ENCODE data around the gene PSIP1.
"Not testable (repeated sequence)": the region's sequence is repeated elsewhere in the genome, so short reads cannot be mapped to it uniquely, and the experiment has no call there.

Gene PSIP1

DNA sequence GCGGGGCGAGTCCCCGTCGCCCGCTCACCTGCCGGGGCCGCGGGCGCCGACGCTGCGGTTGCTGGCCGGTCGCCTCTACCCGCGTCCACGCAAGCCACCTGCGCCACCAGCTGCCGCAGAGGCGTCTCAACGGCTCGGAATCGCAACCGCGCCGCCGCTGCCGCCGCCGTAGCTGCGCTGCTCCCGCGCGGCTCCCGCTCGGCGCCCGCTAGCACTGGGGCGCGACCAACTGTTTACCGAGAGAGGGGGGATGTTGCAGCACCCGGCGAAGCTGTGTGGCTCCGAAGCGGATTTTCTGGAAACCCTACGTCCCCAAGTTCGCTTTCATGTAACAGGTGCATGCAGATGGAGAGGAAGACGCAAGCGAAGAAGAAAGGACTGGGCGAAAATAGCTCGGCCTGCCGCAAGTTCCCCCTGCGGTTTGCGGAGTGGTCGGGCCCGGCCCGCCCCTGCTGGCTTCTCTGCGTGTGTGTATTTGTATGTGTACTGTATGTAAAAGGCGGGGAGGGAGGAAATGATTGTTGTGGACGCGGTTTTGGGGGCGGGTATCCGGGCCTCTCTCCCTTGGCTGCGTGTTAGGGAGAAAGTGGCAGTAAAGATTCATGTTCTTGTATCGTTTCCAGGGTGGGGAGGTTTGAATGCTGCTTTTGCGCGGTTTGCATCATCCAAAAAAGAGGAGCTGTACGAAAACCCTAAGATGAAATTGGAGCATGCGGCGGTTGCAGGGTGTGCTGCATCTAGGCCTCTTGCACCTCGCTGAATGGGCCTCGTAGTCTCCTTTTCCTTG lies at the start of gene PSIP1:
PSIP1 (minus strand) TSS at position 182 of the 787 bp plus-strand sequence. CDS start 782 bp downstream, outside the sequence.
- peak; percentile 82 to 94 for DNase-seq

DNA sequence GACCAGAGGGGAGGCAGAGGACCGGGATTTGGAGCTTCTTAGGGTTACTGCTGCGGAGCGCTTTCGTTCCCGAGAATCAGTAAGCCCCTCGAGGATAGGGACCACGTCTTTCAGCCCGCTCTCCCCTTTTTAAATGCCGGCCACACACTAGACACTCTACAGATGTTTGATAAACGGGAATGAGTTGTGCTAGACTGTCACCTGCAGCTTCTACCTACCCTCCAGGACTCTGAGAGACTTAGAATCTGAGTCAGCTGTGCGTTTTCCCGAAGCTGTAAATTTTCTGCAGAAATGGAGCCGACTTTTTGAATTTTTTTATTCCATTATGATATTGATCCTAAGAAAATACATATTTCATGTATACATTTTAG lies 42.7 kb upstream of the PSIP1 start:
- no peak for DNase-seq

DNA sequence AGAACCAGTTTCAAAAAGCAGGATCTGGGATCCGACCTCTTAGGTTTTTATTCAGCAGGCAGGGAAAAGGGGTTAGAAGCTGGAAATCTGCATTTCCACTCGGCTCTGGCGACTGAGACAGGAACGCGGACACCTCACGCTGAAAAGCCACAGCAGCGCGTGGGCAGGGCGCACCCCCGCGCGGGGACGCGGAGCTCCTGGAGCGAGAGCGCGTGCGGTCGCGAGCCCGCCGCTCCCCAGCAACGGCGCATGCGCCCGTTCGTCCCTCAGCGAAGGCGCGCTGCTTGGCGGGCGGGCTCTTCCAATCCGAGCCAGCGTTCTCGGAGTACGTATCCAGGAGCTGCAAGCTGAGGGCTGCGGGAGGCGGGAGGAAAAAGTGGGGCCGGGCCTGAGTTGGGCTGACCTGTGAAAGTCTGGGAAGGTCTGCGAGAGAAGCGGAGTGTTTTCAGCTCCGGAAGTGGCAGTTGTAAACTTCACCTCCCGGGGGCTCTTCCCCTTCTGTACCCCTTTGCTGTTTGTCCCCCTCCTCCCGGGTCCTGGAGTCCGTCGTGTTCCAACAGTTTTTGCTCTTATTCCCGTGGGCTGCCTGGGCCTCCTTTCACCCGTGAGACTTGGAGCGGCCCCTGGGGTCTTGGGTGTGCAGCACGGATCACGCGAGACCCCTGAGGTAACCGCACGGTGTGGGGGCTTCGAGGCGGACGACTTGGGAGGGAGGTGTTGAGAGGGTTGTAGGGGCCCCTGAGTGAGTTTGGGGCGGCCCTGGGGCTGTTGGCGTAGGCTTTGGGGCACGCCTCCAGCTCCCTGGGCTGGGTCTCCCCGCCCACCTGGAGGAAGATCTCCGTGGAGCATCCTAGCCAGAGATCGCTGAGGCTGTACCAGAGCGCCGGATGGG lies 42.1 kb upstream of the PSIP1 start, which contains the start of gene CCDC171:
CCDC171 (plus strand) TSS at position 408 of the 892 bp plus-strand sequence. CDS start 11,046 bp downstream, outside the sequence.
- DNase-seq: peak; percentile 96 to 99

DNA sequence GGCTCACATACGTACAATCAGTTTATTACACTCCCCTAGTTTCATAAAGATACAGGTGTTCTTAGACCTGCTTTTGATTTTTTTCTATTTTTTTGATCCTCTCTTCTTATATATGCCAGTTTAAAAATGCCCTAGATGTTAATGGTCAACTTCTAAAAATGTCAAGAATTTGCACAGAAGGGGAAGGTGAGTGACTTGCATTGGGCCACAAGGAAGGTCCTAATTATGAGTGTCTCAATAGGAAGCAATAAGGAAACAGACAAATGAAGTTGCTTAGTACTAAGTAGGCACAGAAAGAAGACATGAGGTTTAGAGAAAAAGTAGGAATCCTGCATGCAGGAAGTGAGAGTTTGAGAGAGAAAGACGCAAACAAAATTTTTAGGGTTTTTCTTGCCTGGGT lies 38.8 kb upstream of the PSIP1 start:
- no peak for DNase-seq

DNA sequence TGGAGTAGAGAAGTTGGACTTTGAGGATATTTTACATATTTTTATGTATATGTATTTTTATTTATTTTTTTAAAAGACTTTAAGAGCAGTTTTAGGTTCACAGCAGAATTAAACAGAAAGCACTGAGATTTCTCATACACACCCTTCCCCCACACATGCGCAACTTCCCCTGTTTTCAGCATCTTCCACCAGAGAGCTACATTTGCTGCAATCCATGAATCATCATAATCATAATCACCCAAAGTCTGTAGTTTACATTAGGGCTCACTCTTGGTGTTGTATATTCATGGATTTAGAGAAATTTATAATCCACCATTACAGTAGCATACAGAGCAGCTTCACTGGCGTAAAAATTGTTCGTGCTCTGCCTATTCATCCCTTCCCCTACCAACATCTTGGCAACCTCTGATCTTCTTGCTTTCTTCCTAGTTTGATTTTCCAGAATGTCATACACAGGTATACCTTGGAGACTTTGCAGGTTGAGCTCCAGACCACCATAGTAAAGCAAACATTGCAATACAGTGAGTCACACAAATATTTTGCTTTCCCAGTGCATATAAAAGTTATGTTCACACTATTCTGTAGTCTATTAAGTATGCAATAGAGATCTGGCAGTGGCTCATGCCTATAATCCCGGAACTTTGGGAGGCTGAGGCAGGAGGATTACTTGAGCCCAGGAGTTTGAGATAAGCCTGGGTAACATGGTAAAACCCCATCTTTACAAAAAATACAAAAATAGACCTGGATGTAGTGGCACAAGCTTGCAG lies 32.5 kb upstream of the PSIP1 start:
- no peak for DNase-seq

DNA sequence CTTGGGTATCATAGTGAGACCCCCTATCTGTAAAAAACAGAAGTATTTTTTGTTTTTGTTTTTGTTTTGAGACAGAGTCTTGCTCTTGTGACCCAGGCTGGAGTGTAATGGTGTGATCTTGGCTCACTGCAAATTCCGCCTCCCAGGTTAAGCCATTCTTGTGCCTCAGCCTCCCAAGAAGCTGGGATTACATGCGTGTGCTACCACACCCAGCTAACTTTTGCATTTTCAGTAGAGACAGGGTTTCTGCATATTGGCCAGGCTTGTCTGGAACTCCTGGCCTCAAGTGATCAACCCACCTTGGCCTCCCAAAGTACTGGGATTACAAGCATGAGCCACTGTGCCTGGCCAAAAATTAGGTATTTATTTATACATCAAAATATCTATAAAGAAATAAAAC lies 31.9 kb upstream of the PSIP1 start:
- DNase-seq: no peak

DNA sequence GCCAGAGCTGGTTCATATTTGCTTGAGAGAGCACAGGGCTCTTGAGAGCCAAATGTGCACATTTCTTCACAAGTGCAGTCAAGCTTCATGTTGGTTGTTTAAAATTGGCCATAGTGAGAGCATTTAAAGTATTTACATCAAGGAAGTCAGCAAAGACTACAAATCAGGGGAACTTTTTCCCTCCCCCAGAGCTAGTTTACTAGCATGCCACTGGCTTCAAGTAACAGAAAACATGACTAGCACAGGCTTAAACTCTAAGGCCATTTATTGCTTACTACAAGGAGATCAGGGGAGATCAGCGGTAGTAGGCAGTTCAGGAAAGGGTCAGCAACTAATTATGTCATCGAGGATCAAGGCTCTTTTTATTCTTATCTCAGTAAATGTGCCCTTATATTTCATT lies 31.1 kb upstream of the PSIP1 start:
- DNase-seq: no peak

DNA sequence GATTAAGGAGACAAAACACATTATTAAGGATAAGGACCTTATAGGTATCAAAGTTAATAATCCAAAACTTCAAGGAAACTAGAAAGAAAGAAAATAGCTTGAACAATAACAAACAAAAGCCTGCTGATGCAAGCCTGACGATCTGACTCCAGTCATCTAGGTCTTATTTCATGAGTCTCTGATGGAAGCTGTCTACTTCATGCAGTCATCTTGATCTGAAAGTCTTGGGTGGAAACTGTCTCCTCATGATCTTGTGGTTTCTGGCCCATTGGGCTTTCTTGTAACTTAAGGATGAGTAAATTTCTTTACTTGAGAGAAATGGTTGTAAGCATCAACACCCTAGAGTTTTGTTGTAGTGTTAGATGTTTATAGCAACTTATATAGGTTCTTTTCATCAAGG lies 20.6 kb upstream of the PSIP1 start:
- DNase-seq: no peak

DNA sequence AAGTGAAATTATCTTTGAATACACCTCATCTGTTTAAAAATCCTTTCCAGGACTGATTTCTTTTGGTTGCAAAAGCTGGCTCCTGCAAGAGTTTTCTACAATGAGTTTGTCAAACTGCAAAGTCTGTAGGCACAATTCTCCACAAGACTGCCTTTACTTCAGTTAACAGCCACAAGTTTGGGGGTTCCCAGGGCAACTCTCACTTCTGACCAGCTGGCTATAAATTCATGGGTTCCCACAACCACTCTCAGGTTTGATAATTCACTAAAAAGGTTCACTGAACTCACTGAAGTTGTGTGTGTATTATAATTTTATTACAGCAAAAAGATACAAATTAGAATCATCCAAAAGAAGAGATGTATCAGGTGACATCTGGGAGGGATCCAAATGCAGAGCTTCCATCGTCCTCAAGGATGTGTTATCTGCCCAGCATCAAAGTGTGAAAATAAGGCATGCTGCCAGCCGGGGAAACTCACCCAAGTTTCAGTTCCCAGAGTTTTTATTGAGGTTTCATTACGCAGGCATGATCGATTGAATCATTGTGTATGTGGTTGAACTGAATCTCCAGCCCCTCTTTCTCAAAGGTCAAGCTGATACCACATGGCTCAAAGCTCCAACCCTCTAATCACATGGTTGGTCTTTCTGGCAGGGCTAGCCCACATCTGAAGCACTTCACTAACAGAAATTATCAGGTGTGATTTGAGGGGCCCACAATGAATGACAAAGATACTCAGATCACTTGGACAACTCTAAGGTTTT lies 19.0 kb upstream of the PSIP1 start:
- no peak for DNase-seq

DNA sequence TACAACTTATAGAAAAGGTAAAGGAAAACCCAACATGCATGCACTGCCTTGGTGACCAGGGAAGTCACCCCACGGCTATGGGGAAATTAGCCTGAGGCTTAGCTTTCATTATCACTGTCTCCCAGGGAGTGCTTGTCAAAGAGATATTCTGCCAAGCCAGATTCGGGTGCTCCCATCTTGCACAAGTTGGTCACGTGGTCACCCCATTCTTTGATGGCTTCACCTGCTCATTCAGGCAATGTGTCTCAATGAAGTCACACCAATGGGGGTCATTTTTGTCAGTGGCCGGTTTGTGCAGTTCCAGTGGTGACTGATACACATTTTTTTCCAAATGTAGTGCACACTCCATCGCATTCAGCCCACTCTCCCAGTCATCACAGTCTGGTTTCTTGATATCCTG lies 16.3 kb upstream of the PSIP1 start:
- DNase-seq: not testable (repeated sequence)

DNA sequence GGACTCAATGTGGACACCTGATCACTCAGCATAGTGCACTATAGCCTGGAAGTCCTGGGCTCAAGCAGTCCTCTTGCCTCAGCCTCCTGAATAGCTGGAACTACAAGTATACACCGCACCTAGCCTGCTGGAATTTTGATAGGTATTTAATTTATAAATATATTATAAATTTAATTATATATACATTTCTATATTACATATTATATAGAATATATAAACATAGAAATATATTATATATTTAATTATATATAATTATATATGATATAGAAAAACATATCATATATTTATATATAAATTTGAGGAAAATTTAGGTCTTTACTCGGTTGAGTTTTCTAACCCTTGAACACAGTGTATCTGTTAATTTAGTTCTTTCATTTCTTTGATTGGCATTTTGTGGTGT lies 15.2 kb upstream of the PSIP1 start:
- no peak for DNase-seq

DNA sequence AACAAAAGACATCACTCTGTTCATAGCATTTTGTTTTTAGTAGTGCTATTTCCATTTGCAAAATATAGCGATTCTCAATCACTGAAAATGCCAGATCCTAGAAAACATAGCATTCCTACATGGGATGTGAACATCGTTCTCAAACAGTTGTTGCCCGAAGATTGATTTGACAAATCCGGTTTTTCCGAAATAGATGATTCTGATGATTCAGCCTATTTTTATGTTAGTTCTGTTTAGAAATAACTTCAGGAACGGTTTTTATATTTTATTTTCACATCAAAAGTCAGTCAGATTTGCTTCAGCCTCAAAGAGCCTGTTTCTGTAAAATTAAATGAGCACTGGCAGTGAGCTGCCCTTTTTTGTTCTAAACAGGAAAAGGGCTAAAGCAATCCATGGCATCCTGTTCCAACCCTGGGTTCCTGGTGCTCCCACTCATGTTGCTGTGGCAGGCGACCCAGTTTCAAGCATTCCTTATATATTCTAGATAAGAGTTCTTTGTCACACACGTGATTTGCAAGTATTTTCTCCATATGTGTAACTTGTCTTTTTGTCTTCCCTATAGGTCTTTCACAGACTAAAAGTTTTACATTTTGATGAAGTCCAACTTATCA lies 14.2 kb upstream of the PSIP1 start:
- no peak for DNase-seq

DNA sequence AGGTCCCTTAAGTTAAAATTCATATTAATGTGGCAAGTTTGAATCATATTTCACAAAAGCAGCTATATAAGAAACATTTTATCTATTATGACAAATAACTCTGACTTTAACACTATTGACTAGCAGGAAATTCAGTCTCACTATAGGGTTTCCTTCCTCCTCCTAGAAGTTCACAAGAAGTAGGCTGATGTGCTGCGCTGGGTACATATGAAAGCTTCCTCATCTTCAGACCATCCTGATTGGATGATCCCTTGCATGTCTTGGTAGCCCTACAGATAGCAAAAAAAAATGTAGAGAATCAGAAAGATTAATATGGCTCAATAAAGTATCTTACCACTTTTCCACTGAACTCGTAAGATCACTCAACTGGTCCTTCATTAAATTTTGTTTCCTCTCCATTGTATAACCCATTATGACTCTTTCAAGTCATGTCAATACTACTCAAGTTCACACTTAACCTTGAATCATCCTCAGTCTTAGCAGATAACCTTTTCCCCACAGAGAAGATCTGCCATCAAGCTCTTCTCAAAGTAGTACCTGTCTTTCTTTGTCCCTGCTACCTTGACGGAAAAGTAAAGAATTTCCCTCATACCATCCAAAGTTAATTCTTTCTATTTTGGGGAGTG lies 11.5 kb upstream of the PSIP1 start:
- DNase-seq: no peak

DNA sequence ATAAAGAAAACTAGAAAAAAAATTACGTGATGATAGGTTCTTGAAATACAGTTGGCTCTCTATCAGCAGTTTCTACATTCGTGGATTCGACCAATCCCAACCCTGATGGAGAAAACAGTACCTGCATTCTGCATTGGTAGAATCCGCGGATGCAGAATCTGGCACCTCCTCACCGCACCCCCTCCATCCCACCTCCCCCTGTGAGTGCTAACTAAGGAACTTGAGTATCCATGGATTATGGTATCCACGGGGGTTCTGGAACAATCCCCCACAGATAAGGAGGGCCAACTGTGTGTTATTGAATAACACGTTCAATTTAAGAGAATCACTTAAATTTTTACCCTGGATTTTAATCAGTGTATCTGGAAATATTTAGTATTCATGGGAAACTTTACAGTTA lies 10.5 kb upstream of the PSIP1 start:
- DNase-seq: no peak

DNA sequence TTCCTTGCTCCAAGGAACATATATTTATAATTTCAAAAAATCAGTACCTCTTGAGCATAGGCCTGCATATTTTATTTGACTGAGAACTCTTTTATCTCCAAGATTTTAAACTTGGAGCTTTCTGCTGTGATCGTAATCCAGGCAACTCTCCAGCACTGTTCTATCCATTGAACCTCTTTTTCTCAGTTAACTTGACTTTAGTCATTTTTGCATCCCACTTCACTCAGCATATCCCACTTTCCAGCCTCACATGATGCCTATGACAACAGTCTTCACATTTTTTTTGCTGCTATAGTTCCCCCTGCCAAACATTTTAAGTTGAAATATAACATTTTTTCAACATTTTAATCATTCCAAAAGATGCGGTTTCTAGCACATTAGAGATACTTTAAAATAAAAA lies 9.1 kb upstream of the PSIP1 start:
- no peak for DNase-seq

DNA sequence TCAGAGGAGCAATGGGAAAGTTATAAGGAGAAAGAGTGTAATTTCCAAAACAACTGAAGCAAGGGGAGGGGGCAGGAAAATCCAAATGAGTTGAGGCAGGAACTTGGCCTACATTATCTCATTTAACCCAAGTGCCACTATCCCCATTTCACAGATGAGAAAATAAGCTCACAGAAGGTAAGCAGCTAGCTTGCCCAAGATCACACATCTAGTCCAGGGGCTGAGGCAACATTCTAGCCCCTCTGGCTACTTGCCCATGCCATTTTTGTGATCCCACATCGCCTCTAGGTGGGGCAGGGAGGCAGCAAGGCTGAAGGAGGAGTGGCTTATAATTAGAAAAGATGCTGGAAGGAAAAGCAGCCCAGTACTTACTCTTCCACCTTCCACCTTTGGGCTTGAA lies 2.6 kb upstream of the PSIP1 start:
- DNase-seq: no peak

DNA sequence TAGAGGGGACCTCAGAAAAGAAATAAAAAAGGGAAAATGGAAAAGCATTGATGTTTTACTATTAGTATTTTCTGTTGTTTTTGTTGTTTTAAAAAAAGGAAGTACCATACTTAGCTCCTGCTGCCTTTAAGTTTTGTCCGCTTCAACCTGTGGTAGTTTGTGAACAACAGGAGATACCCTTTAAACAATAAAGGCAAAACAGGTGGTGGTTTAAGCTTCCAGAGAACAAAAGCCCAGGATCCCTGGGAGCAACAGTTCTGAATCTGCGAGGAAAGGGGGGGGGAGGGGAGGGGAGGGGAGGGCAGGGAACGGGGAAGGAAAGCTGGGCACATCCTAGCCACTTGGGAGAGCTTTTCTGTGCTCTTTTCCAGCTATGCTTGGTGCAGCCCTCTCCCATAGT lies 2.1 kb upstream of the PSIP1 start:
- DNase-seq: no peak

DNA sequence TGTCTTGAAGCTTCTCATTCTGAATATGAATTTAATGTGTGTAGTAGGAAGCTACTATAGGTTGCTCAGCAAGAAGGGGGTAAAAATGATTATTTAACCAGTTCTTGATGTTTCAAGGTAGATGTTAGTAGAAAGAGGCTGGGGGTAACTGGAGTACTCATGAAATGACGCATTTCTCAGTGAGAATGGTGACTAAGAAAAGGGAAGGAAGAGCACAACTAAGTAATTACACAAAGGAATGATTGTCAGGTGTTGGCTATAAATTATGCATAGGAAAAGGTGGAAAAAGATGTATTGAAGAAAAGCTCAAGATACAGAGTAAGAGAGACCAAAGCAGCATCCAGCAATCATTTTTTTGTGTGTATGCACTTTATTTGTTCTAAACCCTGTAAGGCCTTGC lies 1.4 kb upstream of the PSIP1 start:
- no peak for DNase-seq

DNA sequence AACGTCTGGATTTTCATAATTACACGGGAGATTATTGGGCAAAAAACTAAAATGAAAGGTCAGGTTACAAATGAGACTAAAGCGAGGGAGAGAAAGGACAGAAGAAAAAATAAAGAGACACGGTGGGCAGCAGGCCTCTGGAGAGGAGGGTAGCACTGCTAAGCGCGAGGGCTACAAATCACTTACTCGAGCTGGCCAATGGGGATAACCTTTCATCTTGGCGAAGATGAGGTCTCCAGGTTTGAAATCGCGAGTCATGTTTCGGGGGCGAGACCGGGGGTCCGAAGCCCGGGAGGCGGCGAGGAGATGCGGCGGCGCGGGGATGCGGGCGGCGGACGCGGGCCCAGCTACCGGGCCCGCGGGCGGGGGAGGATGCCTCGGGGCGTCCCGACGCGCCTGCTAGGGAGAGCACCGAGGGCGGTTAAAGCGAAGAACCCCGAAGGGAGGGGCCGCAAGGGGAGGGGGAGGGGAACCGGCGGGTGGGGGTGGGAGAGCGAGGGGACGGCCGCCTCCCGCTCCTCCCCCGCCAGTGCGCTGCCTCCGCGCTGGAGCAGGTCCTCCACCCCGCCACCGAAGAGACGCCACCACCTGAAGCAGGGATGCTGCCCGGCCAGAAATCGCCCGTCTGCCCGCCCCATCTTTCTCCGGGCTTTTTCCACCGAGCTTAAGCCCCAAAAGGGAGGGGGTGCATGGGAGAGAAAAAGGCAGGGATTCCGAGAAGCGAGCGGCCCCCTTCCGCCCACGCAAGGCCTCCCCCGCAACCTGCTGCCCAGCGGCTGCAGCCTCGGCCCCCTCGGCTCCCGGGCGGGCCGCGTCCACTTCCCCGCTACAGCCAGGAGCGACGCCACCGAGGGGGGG lies 610 bp downstream of the PSIP1 start:
- peak in 1 of 2 experiments; percentile 28 for DNase-seq

DNA sequence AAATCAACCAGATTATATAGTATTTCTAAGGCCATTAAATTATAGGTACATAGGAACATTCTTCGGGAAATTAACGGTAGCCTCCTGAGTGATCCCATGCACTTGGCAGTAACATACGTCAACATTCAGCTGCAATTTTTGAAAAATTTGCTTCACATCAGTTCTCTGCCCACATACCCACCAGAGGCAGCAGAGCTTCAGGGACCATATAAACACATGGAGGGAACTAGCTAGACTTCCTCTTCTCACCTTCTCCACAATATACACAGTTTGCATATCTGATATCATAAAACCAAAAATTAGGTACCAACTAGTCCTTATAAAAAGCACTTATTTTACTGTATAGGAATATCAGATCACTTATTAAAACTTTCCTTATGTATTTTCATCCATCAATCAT lies 4.8 kb downstream of the PSIP1 start:
- DNase-seq: no peak

DNA sequence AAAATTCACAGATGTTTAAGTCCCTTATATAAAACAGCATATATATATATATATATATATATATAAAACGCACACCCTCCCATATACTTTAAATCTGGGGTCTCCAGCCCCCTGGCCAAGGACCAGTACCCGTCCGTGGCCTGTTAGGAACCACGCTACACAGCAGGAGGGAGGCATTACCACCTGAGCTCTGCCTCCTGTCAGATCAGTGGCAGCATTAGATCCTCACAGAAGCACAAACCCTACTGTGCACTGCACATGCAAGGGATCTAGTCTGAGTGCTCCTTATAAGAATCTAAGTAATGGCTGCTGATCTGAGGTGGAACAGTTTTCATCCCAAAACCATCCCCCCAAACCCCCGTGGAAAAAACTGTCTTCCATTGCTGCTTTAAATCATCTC lies 9.0 kb downstream of the PSIP1 start:
- DNase-seq: no peak

Data from NCI-H1930 (cell line).